K562 (cell line): ENCODE measurements around the gene GCSH. TPM values are rescaled to one million over a fixed set of nuclear protein-coding genes. Genes with fewer than 3 reads are reported as not detected.
A peak's percentile ranks its signal among the peaks of the same experiment; 100 is the strongest.

Experiments
- ATAC-seq: fragments of 200-7000 bp; cut with Tn5 transposase; 3 replicates; pipeline ENCODE4 v1.9.1; 2020; ENCODE audit warnings: moderate library complexity
- BruUV-seq: library from RNA; stranded (reverse); fragments of 400-500 nt; replicated peaks from 2 replicates; lab custom pipeline; 2021; lab: Mats Ljungman, UMichigan
- CTCF ChIA-PET: fragments of 300-600 bp; formaldehyde crosslinking; extraction: SDS; loops from one replicate; lab custom pipeline; 2021; ENCODE audit warnings: low intra/inter-chr PET ratio; lab: Yijun Ruan, JAX
- POLR2A ChIA-PET: fragments of 300-600, 350-650 bp; sonication (Branson Sonifier 250); formaldehyde crosslinking; extraction: SDS; loops from one replicate; lab custom pipeline; 2021; ENCODE audit warnings: antibody characterized with exemption, inconsistent platforms; lab: Yijun Ruan, JAX
- DNase-seq, 4 experiments: peaks; one replicate each; pipeline versions ENCODE4 v3.0.0 to v3.0.0-alpha.2; 2011 to 2018; ENCODE audit warnings: low spot score in 3 of 4, mixed read lengths in 3 of 4; ENCODE audit errors: extremely low read depth in 1 of 4
- FAIRE-seq: peaks from 2 replicates; lab custom pipeline; 2011; peaks lifted over from hg19 to GRCh38; lab: Jason Lieb, UNC
- H2AFZ ChIP-seq: 2 replicates; pipeline ENCODE4 v1.6.0; 2011; ENCODE audit warnings: low read depth, low read length, control low read depth, inconsistent platforms
- H3K27ac ChIP-seq: fragments of 200-600 bp; 3 replicates; pipeline ENCODE4 v1.8.0; 2011; ENCODE audit warnings: low read depth, mild to moderate bottlenecking, control low read depth, inconsistent platforms, low read length, moderate library complexity, mixed read lengths; ENCODE audit errors: extremely low read depth
- H3K27me3 ChIP-seq, 2 experiments: fragments of 300-600 bp in 1 of 2; 2 replicates in 1 of 2; 3 replicates in 1 of 2; pipeline versions ENCODE4 v1.6.0 to v1.8.0; 2011; ENCODE audit warnings: inconsistent platforms in 2 of 2, low read length in 2 of 2, mild to moderate bottlenecking in 1 of 2, mixed read lengths in 1 of 2, moderate library complexity in 1 of 2; ENCODE audit not compliant: control insufficient read depth in 2 of 2, insufficient read depth in 2 of 2
- H3K36me3 ChIP-seq: fragments of 300-600 bp; 3 replicates; pipeline ENCODE4 v1.8.0; 2011; ENCODE audit warnings: mild to moderate bottlenecking, low read length, inconsistent platforms; ENCODE audit not compliant: control insufficient read depth, insufficient read depth
- H3K4me1 ChIP-seq, 2 experiments: fragments of 200-600 bp in 1 of 2; replicated peaks in 1 of 2; 2 replicates in 1 of 2; 3 replicates in 1 of 2; pipeline versions ENCODE4 v1.5.1 to v1.8.0; 2011; ENCODE audit warnings: inconsistent platforms in 2 of 2, low read length in 2 of 2, mild to moderate bottlenecking in 1 of 2, mixed read lengths in 1 of 2, moderate library complexity in 1 of 2; ENCODE audit not compliant: control insufficient read depth in 2 of 2, insufficient read depth in 2 of 2
- H3K4me2 ChIP-seq: 2 replicates; pipeline ENCODE4 v1.6.1; 2011; ENCODE audit warnings: low read length, control low read depth, inconsistent platforms, mixed read lengths; ENCODE audit not compliant: insufficient read depth
- H3K4me3 ChIP-seq: fragments of 200-600 bp; sonication (generic), shearing (Covaris generic); 2 replicates; pipeline ENCODE4 v1.5.1; 2016; ENCODE audit warnings: control low read depth, inconsistent platforms
- H3K79me2 ChIP-seq: fragments of 200-600 bp; 3 replicates; pipeline ENCODE4 v1.8.0; 2011; ENCODE audit warnings: low read length, inconsistent platforms; ENCODE audit not compliant: control insufficient read depth, insufficient read depth
- H3K9ac ChIP-seq, 2 experiments: 2 replicates each; pipeline versions ENCODE4 v1.6.0 to v1.6.1; 2011; ENCODE audit warnings: low read depth in 2 of 2, low read length in 2 of 2, control low read depth in 1 of 2, inconsistent platforms in 1 of 2, mild to moderate bottlenecking in 1 of 2, mixed read lengths in 1 of 2; ENCODE audit not compliant: insufficient read depth in 1 of 2
- H3K9me1 ChIP-seq: one replicate; pipeline ENCODE4 v1.6.0; 2011; ENCODE audit warnings: inconsistent platforms, mild to moderate bottlenecking, low read length, moderate library complexity; ENCODE audit not compliant: control insufficient read depth, insufficient read depth
- H3K9me3 ChIP-seq: replicated peaks from 2 replicates; pipeline ENCODE4 v1.5.1; 2011; ENCODE audit warnings: low read depth, low read length, inconsistent platforms; ENCODE audit not compliant: control insufficient read depth, insufficient read depth
- H4K20me1 ChIP-seq: replicated peaks from 2 replicates; pipeline ENCODE4 v1.6.1; 2011; ENCODE audit warnings: low read length, inconsistent platforms, mixed read lengths; ENCODE audit not compliant: control insufficient read depth, insufficient read depth
- FOSL1 ChIP-seq: fragments of 200-800 bp; sonication (Bioruptor generic); conservative IDR thresholded peaks from 2 replicates; pipeline ENCODE4 v1.6.1; 2016; ENCODE audit warnings: missing genetic modification characterization, missing compliant biosample characterization
- GABPA ChIP-seq: fragments of 200-800 bp; sonication (Bioruptor generic); conservative IDR thresholded peaks from 2 replicates; pipeline ENCODE4 v1.6.1; 2016; ENCODE audit warnings: low read depth, missing genetic modification characterization, missing compliant biosample characterization
- KDM2B ChIP-seq: fragments of 250-450 bp; sonication (Bioruptor Pico); IDR thresholded peaks from 2 replicates; pipeline ENCODE4 v1.8.0; 2021; ENCODE audit warnings: mild to moderate bottlenecking, moderate library complexity
- PURB ChIP-seq: sonication (generic); formaldehyde crosslinking; IDR thresholded peaks from 2 replicates; pipeline ENCODE4 v1.9.0; 2021; ENCODE audit warnings: low read depth, mild to moderate bottlenecking, missing genetic modification reagents
- PYGO2 ChIP-seq: fragments of 450-650 bp; IDR thresholded peaks from 2 replicates; pipeline ENCODE4 v1.6.1; 2016; ENCODE audit warnings: mild to moderate bottlenecking, missing genetic modification characterization, moderate library complexity, missing compliant biosample characterization
- ZNF174 ChIP-seq: fragments of 250-450 bp; sonication (Bioruptor Pico); IDR thresholded peaks from 2 replicates; pipeline ENCODE4 v1.4.0; 2020; ENCODE audit warnings: mild to moderate bottlenecking
- ZNF324 ChIP-seq: fragments of 250-450 bp; sonication (Bioruptor Pico); IDR thresholded peaks from 2 replicates; pipeline ENCODE4 v1.4.0; 2020; ENCODE audit warnings: mild to moderate bottlenecking
- WGBS: fragments of 100-300 bp; shearing (Covaris generic); methylation state at CpG from one replicate; pipeline ENCODE4 v1.1.6; 2016; ENCODE audit warnings: low coverage, mixed read lengths; ENCODE audit not compliant: insufficient coverage; ENCODE audit errors: missing lambda C conversion rate; 5-methylcytosine and 5-hydroxymethylcytosine counted together
- in situ Hi-C: fragments of 300-500 bp; cut with MboI; formaldehyde crosslinking; loops from 4 replicates; pipeline ENCODE4 v1.15.0; 2018; ENCODE audit warnings: inconsistent platforms, mixed read lengths
- intact Hi-C: fragments of 100-400 bp; cut with micrococcal nuclease; formaldehyde crosslinking; loops from 2 replicates; pipeline ENCODE4 v1.14.2; 2022
- polyA plus RNA-seq, 8 experiments: library from polyadenylated mRNA; depleted of rRNA in 4 of 8; stranded (reverse) in 5 of 8; unstranded in 3 of 8; fragments of >200 nt; fragmentation: Nextera tagmentation in 2 of 8; fragmentation: Illumina TruSeq in 1 of 8; extraction: Ambion mirVana in 2 of 8; extraction: Trizol in 1 of 8; gene quantifications; 2 replicates each; pipeline versions ENCODE4 v1.2.1 to v1.2.3, GENCODE V29; 2011 to 2014; ENCODE audit warnings: inconsistent platforms in 1 of 8, missing spikeins in 1 of 8
- total RNA-seq, 7 experiments: library from RNA; depleted of rRNA in 6 of 7; stranded (reverse); fragments of >200 nt in 6 of 7; fragmentation: Illumina TruSeq in 2 of 7; extraction: Trizol in 2 of 7; gene quantifications; 2 replicates each; pipeline versions ENCODE4 v1.2.1 to v1.2.3, GENCODE V29; 2011 to 2021; ENCODE audit warnings: low replicate concordance in 1 of 7
- TF ChIP-seq, protein P1 (sequence below), 2 experiments: IDR thresholded peaks; 2 replicates each; pipeline ENCODE4 v1.6.1; 2011; ENCODE audit warnings: borderline replicate concordance in 1 of 2, control low read depth in 1 of 2, low read depth in 1 of 2, low read length in 1 of 2, mild to moderate bottlenecking in 1 of 2, mixed read lengths in 1 of 2, moderate library complexity in 1 of 2; ENCODE audit not compliant: insufficient read depth in 1 of 2, insufficient read length in 1 of 2, poor library complexity in 1 of 2, severe bottlenecking in 1 of 2; ENCODE audit errors: extremely low read depth in 1 of 2
- TF ChIP-seq, protein P2 (sequence below), 2 experiments: fragments of 450-650 bp; formaldehyde crosslinking in 1 of 2; IDR thresholded peaks; 2 replicates each; pipeline versions ENCODE4 v1.4.0 to v1.6.1; 2014 to 2020; ENCODE audit warnings: mild to moderate bottlenecking in 2 of 2, borderline replicate concordance in 1 of 2, low read depth in 1 of 2

GCSH gene
- total and polyA plus RNA-seq, 9 of the 15 experiments (the other 6 are each of a cell fraction or from before 2014, with no cell fraction given) = 35.0 to 121 (median 89.0) TPM

DNA sequence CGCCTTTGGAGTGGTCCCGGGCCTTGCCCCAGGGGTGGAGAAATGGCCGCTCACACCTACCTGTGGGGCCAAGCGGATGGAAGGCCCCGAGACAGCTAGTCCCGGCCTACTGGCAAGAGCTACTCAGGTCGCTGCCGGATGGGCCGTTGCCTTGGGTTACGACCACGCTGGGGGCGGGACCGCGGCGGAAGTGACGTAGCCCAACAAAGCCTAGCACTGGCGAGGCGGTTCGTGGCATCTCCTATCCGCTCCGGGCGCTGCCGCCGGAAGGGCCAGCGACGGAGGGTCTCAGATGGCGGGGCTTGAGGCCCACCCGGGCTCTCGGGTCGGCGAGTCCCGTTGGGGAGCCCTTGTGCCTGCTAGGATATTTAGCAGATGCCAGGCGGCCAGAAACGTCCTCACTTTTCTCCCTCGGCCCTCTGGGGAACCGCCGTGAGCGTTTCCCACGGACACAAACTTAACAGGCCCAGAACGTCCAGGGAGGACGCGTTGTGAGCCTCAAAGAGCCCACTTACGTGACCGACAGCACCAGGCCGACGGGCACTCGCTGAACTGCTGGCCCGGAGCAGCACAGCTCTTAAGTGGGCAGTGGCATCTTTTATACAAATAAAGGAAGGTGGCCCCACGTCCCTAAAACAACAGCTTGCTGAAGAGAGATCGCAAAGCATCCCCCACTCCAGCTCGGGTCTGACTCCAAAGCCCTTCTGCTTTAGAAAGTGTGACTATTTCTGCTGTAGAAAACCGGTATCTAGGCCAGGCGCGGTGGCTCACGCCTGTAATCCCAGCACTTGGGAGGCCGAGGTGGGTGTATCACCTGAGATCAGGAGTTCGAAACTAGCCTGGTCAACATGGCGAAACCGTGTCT lies 18.9 kb downstream of the GCSH start, which contains the start of gene C16orf46:
C16orf46 (minus strand) TSS at position 163 of the 865 bp plus-strand sequence. CDS start 13,283 bp downstream, outside the sequence.
- peak; percentile 94 to 98 (median 96) for DNase-seq
- BruUV-seq = TSS peak; percentile 90
- H3K27ac ChIP-seq = peak within 1 kb of the TSS; percentile 81
- peak within 1 kb of the TSS; percentile 99 for H3K4me2 ChIP-seq
- ATAC-seq = peak; percentile 96
- 10% methylated on average over 59 of the region's 59 CpGs for WGBS
- H3K9me3 ChIP-seq = no peaks in the 10 kb centered on the region
- no peaks in the 10 kb centered on the region for H3K27me3 ChIP-seq
- H3K79me2 ChIP-seq = no peaks in the 10 kb centered on the region
- H3K4me1 ChIP-seq = peaks cover 7 to 16% of the 10 kb centered on the region in 2 experiments; a peak in 4 of 5 replicates
- H3K4me3 ChIP-seq = peak within 1 kb of the TSS; percentile 92
- H3K36me3 ChIP-seq = peaks cover 12% of the 10 kb centered on the region; the same call in 1 of the 3 replicates
- intact Hi-C loops (loop anchor here (2.0 kb wide), 2 partner anchors 19 to 41 kb away; partner anchors contain the start of gene GCSH), in situ Hi-C loops (no loop called here)
- peak within 1 kb of the TSS; percentile 86 to 93 for H3K9ac ChIP-seq
- ChIA-PET POLR2A (interaction anchor here (0.5 to 2.1 kb wide), 9 partner anchors 11 to 448 kb away, joined by 3 to 8 read pairs (median 4); partner anchors contain the start of genes CENPN and CMC2), CTCF (interaction anchor here (0.7 to 1.4 kb wide), 2 partner anchors 41 to 42 kb away, joined by 4 to 5 read pairs; partner anchors contain the start of gene ATMIN)
- H4K20me1 ChIP-seq = no peaks in the 10 kb centered on the region
- H3K9me1 ChIP-seq = no peaks in the 10 kb centered on the region
- no peak for FAIRE-seq
- peak within 1 kb of the TSS; percentile 100 for H2AFZ ChIP-seq
- TF ChIP-seq KDM2B (CRISPR knock-in tag) = no peak
- TF ChIP-seq, protein P1, sequence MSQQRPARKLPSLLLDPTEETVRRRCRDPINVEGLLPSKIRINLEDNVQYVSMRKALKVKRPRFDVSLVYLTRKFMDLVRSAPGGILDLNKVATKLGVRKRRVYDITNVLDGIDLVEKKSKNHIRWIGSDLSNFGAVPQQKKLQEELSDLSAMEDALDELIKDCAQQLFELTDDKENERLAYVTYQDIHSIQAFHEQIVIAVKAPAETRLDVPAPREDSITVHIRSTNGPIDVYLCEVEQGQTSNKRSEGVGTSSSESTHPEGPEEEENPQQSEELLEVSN (IDR thresholded peaks at IDR 0.05; ENCODE audit: borderline replicate concordance in 1 of 2, extremely low read depth in 1 of 2, insufficient read depth in 1 of 2, insufficient read length in 1 of 2, low read depth in 1 of 2, low read length in 1 of 2, poor library complexity in 1 of 2, severe bottlenecking in 1 of 2) = peak in 1 of 2 experiments; percentile 34
- TF ChIP-seq, protein P2, sequence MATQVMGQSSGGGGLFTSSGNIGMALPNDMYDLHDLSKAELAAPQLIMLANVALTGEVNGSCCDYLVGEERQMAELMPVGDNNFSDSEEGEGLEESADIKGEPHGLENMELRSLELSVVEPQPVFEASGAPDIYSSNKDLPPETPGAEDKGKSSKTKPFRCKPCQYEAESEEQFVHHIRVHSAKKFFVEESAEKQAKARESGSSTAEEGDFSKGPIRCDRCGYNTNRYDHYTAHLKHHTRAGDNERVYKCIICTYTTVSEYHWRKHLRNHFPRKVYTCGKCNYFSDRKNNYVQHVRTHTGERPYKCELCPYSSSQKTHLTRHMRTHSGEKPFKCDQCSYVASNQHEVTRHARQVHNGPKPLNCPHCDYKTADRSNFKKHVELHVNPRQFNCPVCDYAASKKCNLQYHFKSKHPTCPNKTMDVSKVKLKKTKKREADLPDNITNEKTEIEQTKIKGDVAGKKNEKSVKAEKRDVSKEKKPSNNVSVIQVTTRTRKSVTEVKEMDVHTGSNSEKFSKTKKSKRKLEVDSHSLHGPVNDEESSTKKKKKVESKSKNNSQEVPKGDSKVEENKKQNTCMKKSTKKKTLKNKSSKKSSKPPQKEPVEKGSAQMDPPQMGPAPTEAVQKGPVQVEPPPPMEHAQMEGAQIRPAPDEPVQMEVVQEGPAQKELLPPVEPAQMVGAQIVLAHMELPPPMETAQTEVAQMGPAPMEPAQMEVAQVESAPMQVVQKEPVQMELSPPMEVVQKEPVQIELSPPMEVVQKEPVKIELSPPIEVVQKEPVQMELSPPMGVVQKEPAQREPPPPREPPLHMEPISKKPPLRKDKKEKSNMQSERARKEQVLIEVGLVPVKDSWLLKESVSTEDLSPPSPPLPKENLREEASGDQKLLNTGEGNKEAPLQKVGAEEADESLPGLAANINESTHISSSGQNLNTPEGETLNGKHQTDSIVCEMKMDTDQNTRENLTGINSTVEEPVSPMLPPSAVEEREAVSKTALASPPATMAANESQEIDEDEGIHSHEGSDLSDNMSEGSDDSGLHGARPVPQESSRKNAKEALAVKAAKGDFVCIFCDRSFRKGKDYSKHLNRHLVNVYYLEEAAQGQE (IDR thresholded peaks at IDR 0.05; ENCODE audit: borderline replicate concordance) = no peak
- TF ChIP-seq, protein P2 (CRISPR knock-in tag; IDR thresholded peaks at IDR 0.05; ENCODE audit: low read depth) = peak; percentile 69
- TF ChIP-seq PYGO2 (tag) = no peak
- TF ChIP-seq PURB (CRISPR knock-in tag) = no peak
- peak; percentile 42; the same call in 1 of the 2 replicates for TF ChIP-seq FOSL1 (tag)
- TF ChIP-seq GABPA (tag) = peak; percentile 99
- no peak for TF ChIP-seq ZNF174 (CRISPR knock-in tag)
- TF ChIP-seq ZNF324 = no peak
